H1 (cell line): ENCODE measurements around the gene EPS8. TPM values are rescaled to one million over a fixed set of nuclear protein-coding genes. Genes with fewer than 3 reads are reported as not detected.

Source experiments
- CTCF ChIA-PET: fragments of 300-600 bp; sonication (Branson Sonifier 250); formaldehyde crosslinking; loops from one replicate; lab custom pipeline; 2021; ENCODE audit not compliant: partially characterized antibody; lab: Charles Lee
- POLR2A ChIA-PET: fragments of 300-600 bp; sonication (Branson Sonifier 250); formaldehyde crosslinking; loops from one replicate; lab custom pipeline; 2021; ENCODE audit warnings: inconsistent platforms; ENCODE audit not compliant: partially characterized antibody; lab: Charles Lee
- DNase-seq, 2 experiments: peaks; one replicate each; pipeline versions ENCODE4 v3.0.0 to v3.0.0-alpha.2; 2010 to 2022; ENCODE audit warnings: low spot score in 2 of 2, low read depth in 1 of 2, mixed read lengths in 1 of 2
- FAIRE-seq: peaks from 2 replicates; lab custom pipeline; 2011; peaks lifted over from hg19 to GRCh38; lab: Jason Lieb, UNC
- H2AFZ ChIP-seq: 2 replicates; pipeline ENCODE4 v1.8.1; 2012; ENCODE audit warnings: low read length, inconsistent platforms
- H2AK5ac ChIP-seq: 2 replicates; pipeline ENCODE4 v1.6.1; 2013; ENCODE audit warnings: low read depth, low read length
- H2BK120ac ChIP-seq: replicated peaks from 2 replicates; pipeline ENCODE3; 2013; ENCODE audit warnings: low read depth, low read length, inconsistent platforms
- H2BK12ac ChIP-seq: 2 replicates; pipeline ENCODE4 v1.6.1; 2013; ENCODE audit warnings: low read depth, low read length
- H2BK15ac ChIP-seq: 2 replicates; pipeline ENCODE4 v1.6.1; 2013; ENCODE audit warnings: low read length
- H2BK20ac ChIP-seq: 2 replicates; pipeline ENCODE4 v1.6.1; 2013; ENCODE audit warnings: low read length
- H2BK5ac ChIP-seq: 2 replicates; pipeline ENCODE4 v1.6.1; 2013; ENCODE audit warnings: low read depth, low read length
- H3K14ac ChIP-seq: 2 replicates; pipeline ENCODE4 v1.6.1; 2013; ENCODE audit warnings: inconsistent platforms; ENCODE audit not compliant: insufficient read length
- H3K18ac ChIP-seq: 2 replicates; pipeline ENCODE4 v1.6.1; 2013; ENCODE audit warnings: low read length; ENCODE audit errors: extremely low read depth
- H3K23ac ChIP-seq: 2 replicates; pipeline ENCODE4 v1.6.1; 2013; ENCODE audit warnings: inconsistent platforms; ENCODE audit not compliant: insufficient read length
- H3K23me2 ChIP-seq: 2 replicates; pipeline ENCODE4 v1.6.1; 2013; ENCODE audit warnings: low read depth, low read length
- H3K27ac ChIP-seq: 2 replicates; pipeline ENCODE4 v1.6.1; 2011; ENCODE audit warnings: low read depth, low read length, inconsistent platforms
- H3K27me3 ChIP-seq, 4 experiments: replicated peaks in 1 of 4; 1 replicate in 1 of 4; 2 replicates in 3 of 4; pipeline versions ENCODE4 v1.6.1 to v1.8.1; 2011 to 2013; ENCODE audit warnings: low read length in 3 of 4, mild to moderate bottlenecking in 3 of 4, inconsistent platforms in 2 of 4, mixed read lengths in 2 of 4, moderate library complexity in 1 of 4; ENCODE audit not compliant: control insufficient read depth in 3 of 4, insufficient read depth in 3 of 4; ENCODE audit errors: extremely low read depth in 1 of 4
- H3K36me3 ChIP-seq, 4 experiments: 2 replicates each; pipeline versions ENCODE4 v1.6.1 to v1.8.1; 2011 to 2013; ENCODE audit warnings: mild to moderate bottlenecking in 4 of 4, low read length in 3 of 4, moderate library complexity in 2 of 4, control low read depth in 1 of 4, inconsistent platforms in 1 of 4; ENCODE audit not compliant: insufficient read depth in 4 of 4, control insufficient read depth in 2 of 4
- H3K4ac ChIP-seq: replicated peaks from 2 replicates; pipeline ENCODE3; 2013; ENCODE audit warnings: low read length, low read depth, mixed read lengths, inconsistent platforms; ENCODE audit not compliant: insufficient read length
- H3K4me1 ChIP-seq, 4 experiments: replicated peaks in 1 of 4; 1 replicate in 1 of 4; 2 replicates in 3 of 4; pipeline versions ENCODE4 v1.6.1 to v1.8.1; 2011 to 2013; ENCODE audit warnings: low read length in 3 of 4, inconsistent platforms in 2 of 4, mixed read lengths in 1 of 4; ENCODE audit not compliant: insufficient read depth in 4 of 4, control insufficient read depth in 3 of 4
- H3K4me2 ChIP-seq, 2 experiments: 2 replicates each; pipeline versions ENCODE4 v1.6.1 to v1.8.1; 2011 to 2013; ENCODE audit warnings: low read depth in 2 of 2, low read length in 2 of 2, control low read depth in 1 of 2, inconsistent platforms in 1 of 2, mild to moderate bottlenecking in 1 of 2; ENCODE audit not compliant: insufficient read depth in 1 of 2
- H3K4me3 ChIP-seq, 4 experiments: fragments of 200-600, 300-600 bp in 1 of 4; sonication (generic), shearing (Covaris generic), sonication (Bioruptor Twin) in 1 of 4; 2 replicates each; pipeline versions ENCODE4 v1.5.1 to v1.8.1; 2011 to 2016; ENCODE audit warnings: low read length in 4 of 4, low read depth in 3 of 4, control low read depth in 2 of 4, inconsistent platforms in 2 of 4, mild to moderate bottlenecking in 2 of 4, mixed read lengths in 1 of 4, moderate library complexity in 1 of 4; ENCODE audit not compliant: insufficient read depth in 2 of 4; ENCODE audit errors: extremely low read depth in 1 of 4
- H3K56ac ChIP-seq: replicated peaks from 2 replicates; pipeline ENCODE3; 2013; ENCODE audit warnings: low read depth, mild to moderate bottlenecking, mixed read lengths, low read length, inconsistent platforms; ENCODE audit not compliant: insufficient read length
- H3K79me1 ChIP-seq: 2 replicates; pipeline ENCODE4 v1.6.1; 2013; ENCODE audit warnings: low read depth, low read length, control low read depth
- H3K79me2 ChIP-seq, 2 experiments: 2 replicates each; pipeline versions ENCODE4 v1.6.1 to v1.8.1; 2012 to 2013; ENCODE audit warnings: low read length in 2 of 2, mild to moderate bottlenecking in 2 of 2, inconsistent platforms in 1 of 2; ENCODE audit not compliant: insufficient read depth in 2 of 2, control insufficient read depth in 1 of 2
- H3K9ac ChIP-seq, 4 experiments: replicated peaks in 1 of 4; 1 replicate in 1 of 4; 2 replicates in 3 of 4; pipeline versions ENCODE4 v1.6.1 to v1.8.1; 2011 to 2013; ENCODE audit warnings: low read depth in 3 of 4, low read length in 3 of 4, control low read depth in 2 of 4, mild to moderate bottlenecking in 2 of 4, moderate library complexity in 2 of 4, inconsistent platforms in 1 of 4; ENCODE audit errors: extremely low read depth in 1 of 4
- H3K9me3 ChIP-seq, 2 experiments: 2 replicates each; pipeline versions ENCODE4 v1.6.1 to v1.8.1; 2012 to 2013; ENCODE audit warnings: mild to moderate bottlenecking in 2 of 2, moderate library complexity in 2 of 2, control low read depth in 1 of 2, inconsistent platforms in 1 of 2, low read depth in 1 of 2, low read length in 1 of 2, mixed read lengths in 1 of 2; ENCODE audit not compliant: insufficient read depth in 2 of 2
- H4K20me1 ChIP-seq, 2 experiments: replicated peaks in 1 of 2; 2 replicates each; pipeline versions ENCODE3 to v1.8.1; 2011 to 2013; ENCODE audit warnings: inconsistent platforms in 2 of 2, low read length in 2 of 2, mild to moderate bottlenecking in 1 of 2; ENCODE audit not compliant: insufficient read depth in 2 of 2, control insufficient read depth in 1 of 2
- H4K5ac ChIP-seq: 2 replicates; pipeline ENCODE4 v1.6.1; 2013; ENCODE audit warnings: low read length, low read depth, mixed read lengths, inconsistent platforms; ENCODE audit not compliant: insufficient read length
- H4K8ac ChIP-seq: 2 replicates; pipeline ENCODE4 v1.8.0; 2013; ENCODE audit warnings: mild to moderate bottlenecking, moderate library complexity, low read length, inconsistent platforms; ENCODE audit not compliant: insufficient read depth; ENCODE audit errors: extremely low read depth
- H4K91ac ChIP-seq: replicated peaks from 2 replicates; pipeline ENCODE3; 2013; ENCODE audit warnings: low read length, mixed read lengths, inconsistent platforms; ENCODE audit not compliant: insufficient read length
- CBX5 ChIP-seq: fragments of 300-800, 300-1000 bp; sonication (generic); IDR thresholded peaks from 2 replicates; pipeline ENCODE4 v1.7.1; 2016; ENCODE audit warnings: antibody characterized with exemption, low read length, low read depth
- CEBPB ChIP-seq: IDR thresholded peaks from 2 replicates; pipeline ENCODE4 v1.6.1; 2012; ENCODE audit warnings: low read depth, low read length
- FOSL1 ChIP-seq: IDR thresholded peaks from 2 replicates; pipeline ENCODE4 v1.6.1; 2011; ENCODE audit warnings: mild to moderate bottlenecking, low read depth, low read length, moderate library complexity; ENCODE audit not compliant: insufficient read depth
- POLR2AphosphoS5 ChIP-seq: IDR thresholded peaks from 2 replicates; pipeline ENCODE4 v1.6.1; 2011; ENCODE audit warnings: low read depth, low read length
- RBBP5 ChIP-seq: IDR thresholded peaks from 2 replicates; pipeline ENCODE4 v1.7.1; 2012; ENCODE audit warnings: low read depth, mild to moderate bottlenecking, inconsistent platforms, low read length, moderate library complexity, borderline replicate concordance
- RXRA ChIP-seq: IDR thresholded peaks from 2 replicates; pipeline ENCODE4 v1.6.1; 2011; ENCODE audit warnings: low read depth, mild to moderate bottlenecking, low read length, moderate library complexity; ENCODE audit not compliant: insufficient read depth
- SIX5 ChIP-seq: IDR thresholded peaks from 2 replicates; pipeline ENCODE4 v1.6.1; 2011; ENCODE audit warnings: mild to moderate bottlenecking, low read depth, low read length
- SRF ChIP-seq: IDR thresholded peaks from 2 replicates; pipeline ENCODE4 v1.6.1; 2011; ENCODE audit warnings: mild to moderate bottlenecking, low read depth, low read length, moderate library complexity
- SUZ12 ChIP-seq: fragments of 200-600 bp; sonication (generic); IDR thresholded peaks from 2 replicates; pipeline ENCODE4 v1.6.1; 2012; ENCODE audit warnings: mild to moderate bottlenecking, inconsistent platforms, low read length, moderate library complexity, mixed read lengths
- YY1 ChIP-seq: IDR thresholded peaks from 2 replicates; pipeline ENCODE4 v1.6.1; 2011; ENCODE audit warnings: low read depth, mild to moderate bottlenecking, low read length
- WGBS, 2 experiments: shearing (Covaris generic) in 1 of 2; methylation state at CpG; one replicate each; pipeline versions ENCODE4 v1.1.6 to v1.1.7; 2013 to 2015; ENCODE audit warnings: low lambda C conversion rate in 2 of 2, mixed read lengths in 2 of 2, inconsistent platforms in 1 of 2, low coverage in 1 of 2, missing lambda C conversion rate in 1 of 2; ENCODE audit not compliant: insufficient replicate concordance in 2 of 2, insufficient coverage in 1 of 2, insufficient read length in 1 of 2; ENCODE audit errors: extremely low coverage in 1 of 2, missing lambda C conversion rate in 1 of 2; 5-methylcytosine and 5-hydroxymethylcytosine counted together
- polyA plus RNA-seq, 7 experiments: library from polyadenylated mRNA; depleted of rRNA in 3 of 7; stranded (reverse) in 5 of 7; unstranded in 2 of 7; fragments of >200 nt in 5 of 7; fragments of 200-250 nt in 2 of 7; gene quantifications; 1 replicate in 5 of 7; 2 replicates in 1 of 7; 4 replicates in 1 of 7; pipeline versions ENCODE4 v1.2.1 to v1.2.3, GENCODE V29; 2011 to 2013; ENCODE audit warnings: missing spikeins in 2 of 7, mixed read lengths in 2 of 7
- total RNA-seq: library from RNA; stranded (reverse); fragmentation: NEBNext Ultra II Directional; extraction: Animal tissue kit (Norgen Biotek cat#: 25700); gene quantifications from 2 replicates; pipeline ENCODE4 v1.2.1, GENCODE V29; 2021
- TF ChIP-seq, protein P1 (sequence below): IDR thresholded peaks from 2 replicates; pipeline ENCODE4 v1.6.1; 2012; ENCODE audit warnings: inconsistent platforms
- TF ChIP-seq, protein P2 (sequence below), 3 experiments: IDR thresholded peaks; 1 replicate in 2 of 3; 2 replicates in 1 of 3; pipeline versions ENCODE4 v1.5.1 to v1.6.1; 2011; ENCODE audit warnings: low read length in 3 of 3, mild to moderate bottlenecking in 3 of 3, inconsistent platforms in 2 of 3, low read depth in 1 of 3, moderate library complexity in 1 of 3; ENCODE audit not compliant: insufficient read depth in 1 of 3; ENCODE audit errors: control extremely low read depth in 1 of 3

EPS8 gene
- total and polyA plus RNA-seq, 2 of the 8 experiments (the other 6 are each of a cell fraction or from before 2014, with no cell fraction given): 3.0 to 4.6 TPM

DNA sequence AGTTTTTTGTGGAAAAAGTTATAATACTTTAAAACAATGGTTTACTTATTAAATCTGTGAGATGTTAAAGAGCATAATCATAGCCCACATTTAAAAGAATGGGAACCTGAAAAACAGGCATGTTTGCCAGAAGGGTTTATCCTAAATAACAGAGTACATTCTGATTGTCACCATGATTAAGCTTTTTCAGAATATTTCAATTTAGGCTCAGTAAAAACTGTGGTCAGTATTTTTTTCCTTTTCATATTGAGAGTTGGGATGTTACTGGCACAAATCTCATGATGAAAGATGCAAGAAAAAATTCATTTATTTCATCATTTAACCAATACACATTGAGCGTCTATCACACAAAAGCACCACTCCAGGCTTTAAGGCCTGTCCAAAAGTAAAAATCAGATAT, 18.6 kb downstream of the EPS8 start:
- Histone ChIP-seq H2BK15ac (no peak overlapping the region), H3K27me3 (no peaks in the 10 kb centered on the region), H4K5ac (no peak overlapping the region), H4K91ac (no peak overlapping the region), H3K56ac (no peak overlapping the region), H2BK20ac (no peak overlapping the region), H3K23ac (no peak overlapping the region), H3K9me3 (no peaks in the 10 kb centered on the region), H4K20me1 (no peaks in the 10 kb centered on the region), H3K27ac (no peak overlapping the region), H2BK5ac (no peak overlapping the region), H3K4me1 (peaks cover 0 to 4% (median 3%) of the 10 kb centered on the region in 4 experiments; a peak in 4 of 7 replicates), H3K23me2 (no peaks in the 10 kb centered on the region), H3K4ac (no peak overlapping the region), H3K9ac (no peak overlapping the region), H3K79me2 (no peaks in the 10 kb centered on the region), H3K79me1 (no peaks in the 10 kb centered on the region), H3K18ac (no peak overlapping the region), H2AK5ac (no peak overlapping the region), H2BK120ac (no peak overlapping the region), H3K4me2 (no peak overlapping the region), H2AFZ (no peak overlapping the region), H4K8ac (no peak overlapping the region), H3K36me3 (no peaks in the 10 kb centered on the region), H2BK12ac (no peak overlapping the region), H3K4me3 (no peak overlapping the region), H3K14ac (no peak overlapping the region)
- no peak for DNase-seq
- ChIA-PET POLR2A (interaction anchor here (3.2 kb wide), 1 partner anchor 19 kb away, joined by 13 read pairs; the partner anchor contains the start of gene EPS8), CTCF (interaction anchor here (1.2 to 3.5 kb wide), 3 partner anchors 15 to 238 kb away, joined by 4 to 15 read pairs (median 7); no protein-coding TSS in a partner anchor)
- WGBS, 2 experiments: 100% methylated on average over 1 of the region's 1 CpG; no CpG with 5 or more reads in 1 of the 2 experiments
- FAIRE-seq: no peak
- TF ChIP-seq CBX5: no peak
- TF ChIP-seq RBBP5: no peak
- no peak for TF ChIP-seq RXRA
- no peak for TF ChIP-seq YY1
- no peak for TF ChIP-seq POLR2AphosphoS5
- TF ChIP-seq, protein P1, sequence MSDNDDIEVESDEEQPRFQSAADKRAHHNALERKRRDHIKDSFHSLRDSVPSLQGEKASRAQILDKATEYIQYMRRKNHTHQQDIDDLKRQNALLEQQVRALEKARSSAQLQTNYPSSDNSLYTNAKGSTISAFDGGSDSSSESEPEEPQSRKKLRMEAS: no peak
- TF ChIP-seq SRF: no peak
- no peak for TF ChIP-seq FOSL1
- TF ChIP-seq SIX5: no peak
- TF ChIP-seq CEBPB: no peak
- no peak for TF ChIP-seq SUZ12
- TF ChIP-seq, protein P2, sequence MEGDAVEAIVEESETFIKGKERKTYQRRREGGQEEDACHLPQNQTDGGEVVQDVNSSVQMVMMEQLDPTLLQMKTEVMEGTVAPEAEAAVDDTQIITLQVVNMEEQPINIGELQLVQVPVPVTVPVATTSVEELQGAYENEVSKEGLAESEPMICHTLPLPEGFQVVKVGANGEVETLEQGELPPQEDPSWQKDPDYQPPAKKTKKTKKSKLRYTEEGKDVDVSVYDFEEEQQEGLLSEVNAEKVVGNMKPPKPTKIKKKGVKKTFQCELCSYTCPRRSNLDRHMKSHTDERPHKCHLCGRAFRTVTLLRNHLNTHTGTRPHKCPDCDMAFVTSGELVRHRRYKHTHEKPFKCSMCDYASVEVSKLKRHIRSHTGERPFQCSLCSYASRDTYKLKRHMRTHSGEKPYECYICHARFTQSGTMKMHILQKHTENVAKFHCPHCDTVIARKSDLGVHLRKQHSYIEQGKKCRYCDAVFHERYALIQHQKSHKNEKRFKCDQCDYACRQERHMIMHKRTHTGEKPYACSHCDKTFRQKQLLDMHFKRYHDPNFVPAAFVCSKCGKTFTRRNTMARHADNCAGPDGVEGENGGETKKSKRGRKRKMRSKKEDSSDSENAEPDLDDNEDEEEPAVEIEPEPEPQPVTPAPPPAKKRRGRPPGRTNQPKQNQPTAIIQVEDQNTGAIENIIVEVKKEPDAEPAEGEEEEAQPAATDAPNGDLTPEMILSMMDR (IDR thresholded peaks at IDR 0.05; ENCODE audit: control extremely low read depth in 1 of 3, insufficient read depth in 1 of 3, low read depth in 1 of 3, low read length in 3 of 3): no peak
